CD4-positive, alpha-beta T cell treated with Interleukin-10 for 1 hour (primary cell): ENCODE measurements around the gene SLC2A1.
"Not testable (repeated sequence)": the region's sequence is repeated elsewhere in the genome, so short reads cannot be mapped to it uniquely, and the experiment has no call there.

Experiments
- DNase-seq: peaks from one replicate; pipeline ENCODE4 v3.0.0-alpha.2; 2020

The SLC2A1 gene

DNA sequence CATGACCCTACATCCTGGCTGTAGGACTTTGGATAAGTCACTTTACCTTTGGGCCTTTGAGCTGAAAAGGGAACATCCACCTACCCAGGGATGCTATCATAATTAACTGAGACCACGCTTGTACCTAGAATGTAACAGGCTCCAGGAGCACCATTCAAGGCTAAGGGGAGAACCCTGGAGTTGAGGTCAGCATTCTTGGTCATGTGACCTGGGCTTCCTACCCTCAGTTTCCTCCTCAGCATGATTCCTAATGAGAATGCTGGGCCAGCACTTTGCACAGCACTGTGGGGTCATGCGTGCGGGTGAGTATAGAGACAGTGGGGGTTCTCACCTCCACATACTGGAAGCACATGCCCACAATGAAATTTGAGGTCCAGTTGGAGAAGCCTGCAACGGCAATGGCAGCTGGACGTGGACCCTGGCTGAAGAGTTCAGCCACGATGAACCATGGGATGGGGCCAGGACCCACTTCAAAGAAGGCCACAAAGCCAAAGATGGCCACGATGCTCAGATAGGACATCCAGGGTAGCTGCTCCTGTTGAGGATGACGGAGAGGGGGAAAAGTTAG, 31.3 kb downstream of the SLC2A1 start:
- DNase-seq: no peak

DNA sequence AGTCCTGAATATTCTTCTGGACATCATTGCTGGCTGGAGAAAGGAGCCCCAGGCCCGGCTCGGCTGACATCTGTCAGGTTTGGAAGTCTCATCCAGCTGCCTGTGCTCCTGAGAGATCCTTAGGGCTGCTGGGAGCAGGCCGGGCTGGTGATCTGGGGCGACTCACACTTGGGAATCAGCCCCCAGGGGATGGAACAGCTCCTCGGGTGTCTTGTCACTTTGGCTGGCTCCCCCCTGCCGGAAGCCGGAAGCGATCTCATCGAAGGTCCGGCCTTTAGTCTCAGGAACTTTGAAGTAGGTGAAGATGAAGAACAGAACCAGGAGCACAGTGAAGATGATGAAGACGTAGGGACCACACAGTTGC, 31.8 kb downstream of the SLC2A1 start:
- no peak for DNase-seq

DNA sequence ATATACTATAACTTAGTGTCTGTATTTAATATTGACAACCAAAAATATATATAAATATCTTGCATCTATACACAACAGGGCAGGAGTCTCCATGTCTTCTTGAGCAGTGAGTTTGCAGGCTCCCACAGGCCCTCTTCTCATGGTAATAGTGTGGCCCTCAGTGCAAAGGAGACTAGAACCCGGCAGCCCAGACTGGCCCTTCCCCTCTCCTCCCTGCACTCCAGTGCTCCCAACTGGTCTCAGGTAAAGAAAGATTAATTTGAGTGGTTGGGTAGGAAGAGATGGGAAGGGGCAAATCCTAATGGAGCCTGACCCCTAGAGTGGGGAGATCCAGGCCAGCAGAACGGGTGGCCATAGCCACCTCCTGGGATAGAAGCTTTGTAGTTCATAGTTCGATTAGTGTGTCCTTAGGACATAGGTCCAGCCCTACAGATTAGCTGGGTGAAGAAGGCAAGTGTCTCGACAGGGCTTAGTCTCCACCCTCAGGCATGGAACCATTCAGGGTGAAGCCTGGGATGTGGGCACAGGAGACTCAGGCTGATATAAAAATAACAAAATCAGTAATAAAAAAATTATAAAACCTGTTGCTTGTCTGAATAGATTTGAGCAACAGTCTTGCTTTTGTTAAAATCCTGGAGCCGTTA, 32.3 kb downstream of the SLC2A1 start:
- no peak for DNase-seq

DNA sequence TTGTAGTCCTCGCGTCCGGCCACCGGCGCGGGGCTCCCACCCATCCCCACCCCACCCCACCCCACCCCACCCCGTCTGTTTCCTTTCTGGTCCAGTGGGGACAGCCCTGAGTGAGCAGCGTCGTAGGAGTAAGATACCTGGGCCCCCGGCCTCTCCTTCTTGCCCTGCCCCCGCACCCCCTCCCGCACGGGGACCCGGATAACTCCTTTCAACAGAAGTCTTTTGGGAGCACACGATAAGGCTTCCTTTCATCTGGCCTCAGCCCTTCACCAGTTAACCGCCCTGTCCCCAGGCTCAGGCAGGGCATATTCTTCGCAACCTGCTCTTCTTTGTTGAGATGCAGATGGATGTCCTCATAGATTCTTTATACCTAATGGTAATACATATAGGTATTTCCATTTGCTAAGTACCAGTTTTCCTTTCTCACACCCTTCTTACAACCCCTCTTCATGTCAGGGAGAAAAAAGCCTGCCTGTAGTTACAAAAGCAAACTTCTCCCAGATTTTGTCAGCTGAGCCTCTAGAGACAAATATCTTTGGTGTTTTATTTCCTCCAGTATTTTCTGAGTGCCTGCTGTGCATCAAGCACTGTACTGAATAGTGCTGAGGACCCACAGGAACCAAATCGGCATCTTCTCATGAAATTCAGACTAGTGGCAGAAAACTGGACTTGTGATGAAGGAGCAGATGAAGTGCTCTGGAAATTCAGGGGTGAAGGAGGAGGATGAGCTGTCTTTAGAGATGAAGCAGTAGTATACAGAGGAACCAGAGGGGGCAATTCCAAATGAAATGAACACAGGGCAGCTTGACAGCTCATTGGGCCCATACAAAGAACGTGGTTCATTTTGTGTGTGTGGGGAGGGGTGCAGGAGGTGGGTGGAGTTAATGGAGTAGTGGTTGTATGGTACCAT, 33.6 kb downstream of the SLC2A1 start:
- DNase-seq: no peak

DNA sequence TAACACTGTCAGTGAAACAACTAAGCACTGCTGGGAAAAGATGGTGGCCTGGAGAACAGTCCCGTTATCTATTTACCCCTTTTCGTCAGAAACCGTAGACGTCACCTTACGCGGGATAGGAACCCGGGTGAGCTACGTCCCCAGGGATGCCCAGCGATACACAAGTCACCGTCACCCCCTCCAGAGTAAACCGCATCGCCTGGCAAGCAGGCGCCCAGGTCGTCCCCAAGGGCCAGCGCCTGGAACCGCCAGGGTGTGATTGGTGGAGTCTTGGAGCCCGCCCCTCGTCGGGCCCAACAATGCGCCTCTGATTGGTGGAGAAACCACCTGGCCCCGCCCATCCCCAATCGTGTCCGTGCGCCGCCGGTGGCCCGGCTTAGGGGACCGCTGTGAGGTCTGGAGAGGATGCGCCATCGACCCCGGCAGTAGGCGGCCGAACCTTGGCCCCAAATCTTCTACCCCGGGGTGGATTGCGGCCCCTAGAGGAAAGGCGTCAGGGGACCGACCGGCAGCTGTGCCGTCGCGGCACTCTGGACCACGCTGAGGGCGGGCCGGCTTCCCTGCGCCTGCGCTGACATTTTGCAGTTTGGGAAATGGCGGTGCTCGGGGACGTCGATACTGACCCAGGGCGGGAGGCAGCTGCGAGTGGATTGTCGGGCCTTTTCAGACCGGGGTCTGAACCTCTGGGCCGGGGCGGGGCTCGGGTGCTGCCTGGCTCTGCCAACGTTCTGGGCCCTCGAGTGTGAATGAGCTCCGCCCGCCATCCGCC, 34.4 kb downstream of the SLC2A1 start:
- DNase-seq: peak; percentile 93

DNA sequence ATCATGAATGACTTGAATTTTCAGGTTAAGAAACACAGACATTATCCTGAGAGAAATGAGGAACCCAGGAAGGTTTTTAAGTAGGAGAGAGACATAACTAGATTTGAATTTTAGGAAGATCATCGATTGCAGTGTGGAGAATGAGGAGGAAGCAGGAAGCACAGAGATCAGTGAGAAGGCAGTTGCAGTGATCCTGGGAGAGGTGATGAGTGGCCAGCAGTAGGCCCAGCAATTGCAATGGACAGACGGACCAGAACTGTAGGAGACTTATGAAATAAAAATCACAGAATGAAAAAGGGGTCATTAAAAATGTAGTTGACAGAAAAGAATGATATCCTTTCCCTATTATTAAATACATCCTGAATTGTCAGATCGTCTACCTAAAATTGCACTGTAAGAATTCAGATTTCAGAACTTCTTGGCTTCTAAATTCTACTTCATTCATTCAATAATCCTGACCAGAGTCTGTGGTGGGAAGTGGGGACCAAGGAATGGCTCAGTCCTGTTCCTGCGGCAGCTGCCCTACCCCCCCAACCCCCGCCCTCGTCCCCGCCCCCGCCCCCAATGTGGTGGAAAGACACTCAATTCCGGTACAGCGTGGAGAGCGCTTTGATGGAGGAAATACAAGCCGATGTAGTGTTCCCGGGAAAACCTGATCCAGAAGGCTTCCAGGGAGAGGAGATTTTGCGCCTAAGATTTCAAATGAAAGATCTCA, 35.1 kb downstream of the SLC2A1 start:
- no peak for DNase-seq

DNA sequence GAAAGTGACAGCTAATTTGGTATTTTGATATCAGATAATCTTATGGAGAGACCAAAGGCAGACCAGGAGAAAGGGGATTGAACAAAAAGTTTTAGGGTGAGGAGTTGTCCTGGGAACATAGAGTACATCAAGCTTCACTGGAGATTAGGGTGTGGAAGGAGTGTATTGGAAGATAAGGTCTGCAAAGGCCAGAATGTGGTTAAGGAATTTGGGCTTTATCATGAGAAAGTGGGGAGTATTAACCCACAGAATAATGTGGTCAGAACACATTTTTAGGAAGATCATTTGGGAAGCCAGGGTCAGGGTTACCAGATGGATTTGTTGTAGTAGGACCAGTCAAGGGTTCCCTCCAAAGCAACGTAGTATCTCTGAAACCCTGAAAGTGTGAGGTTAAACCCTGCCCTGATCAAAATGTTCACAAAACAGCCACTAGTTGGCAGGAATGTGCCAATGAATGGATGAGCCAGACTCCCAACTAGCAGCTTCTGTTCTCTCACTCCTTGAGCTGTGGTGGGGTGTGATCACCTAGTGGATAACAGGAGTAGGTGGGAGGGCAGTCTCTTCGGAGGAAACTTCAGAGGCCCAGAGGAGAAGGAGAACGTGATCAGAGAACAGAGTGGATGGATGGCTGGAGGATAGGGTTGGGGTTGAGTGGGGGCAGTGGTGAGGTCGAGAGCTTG, 35.8 kb downstream of the SLC2A1 start:
- peak; percentile 82 for DNase-seq

DNA sequence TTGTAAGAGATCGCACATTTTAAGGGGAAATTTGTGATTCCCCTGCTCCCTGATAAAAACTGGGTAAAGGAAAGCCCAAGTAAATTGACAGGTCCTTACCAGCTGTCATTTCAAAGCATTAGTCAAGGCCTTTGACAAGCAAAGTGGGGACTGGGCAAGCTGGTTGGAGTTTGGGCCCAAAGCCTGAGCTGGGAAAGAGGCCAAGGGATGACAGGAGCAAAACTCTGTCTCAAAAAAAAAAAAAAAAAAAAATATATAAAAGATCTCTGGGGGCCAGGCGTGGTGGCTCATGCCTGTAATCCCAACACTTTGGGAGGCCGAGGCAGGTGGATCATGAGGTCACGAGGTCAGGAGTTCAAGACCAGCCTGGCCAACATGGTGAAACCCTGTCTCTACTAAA, 36.9 kb downstream of the SLC2A1 start:
- DNase-seq: no peak

DNA sequence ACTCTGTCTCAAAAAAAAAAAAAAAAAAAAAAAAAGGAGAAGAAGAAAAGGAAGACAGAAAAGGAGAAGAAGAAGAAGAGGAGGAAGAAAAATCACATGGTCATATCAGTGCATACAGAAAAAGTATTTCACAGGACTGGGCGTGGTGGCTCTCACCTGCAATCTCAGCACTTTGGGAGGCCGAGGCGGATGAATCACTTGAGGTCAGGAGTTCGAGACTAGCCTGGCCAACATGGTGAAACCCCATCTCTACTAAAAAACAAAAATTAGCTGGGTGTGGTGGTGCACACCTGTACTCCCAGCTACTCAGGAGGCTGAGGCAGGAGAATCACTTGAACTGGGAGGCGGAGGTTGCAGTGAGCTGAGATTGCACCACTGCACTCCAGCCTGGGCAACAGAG, 39.0 kb downstream of the SLC2A1 start:
- DNase-seq: not testable (repeated sequence)

DNA sequence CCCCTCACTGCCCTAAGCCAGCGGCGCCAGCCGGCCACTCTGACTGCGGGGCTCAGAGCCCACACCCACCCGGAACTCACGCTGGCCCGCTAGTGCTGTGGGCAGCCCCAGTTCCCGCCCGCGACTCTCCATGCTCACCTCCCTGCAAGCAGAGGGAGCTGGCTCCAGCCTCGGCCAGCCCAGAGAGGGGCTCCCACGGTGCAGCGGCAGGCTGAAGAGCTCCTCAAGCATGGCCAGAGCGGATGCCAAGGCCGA, 41.5 kb downstream of the SLC2A1 start:
- no peak for DNase-seq

DNA sequence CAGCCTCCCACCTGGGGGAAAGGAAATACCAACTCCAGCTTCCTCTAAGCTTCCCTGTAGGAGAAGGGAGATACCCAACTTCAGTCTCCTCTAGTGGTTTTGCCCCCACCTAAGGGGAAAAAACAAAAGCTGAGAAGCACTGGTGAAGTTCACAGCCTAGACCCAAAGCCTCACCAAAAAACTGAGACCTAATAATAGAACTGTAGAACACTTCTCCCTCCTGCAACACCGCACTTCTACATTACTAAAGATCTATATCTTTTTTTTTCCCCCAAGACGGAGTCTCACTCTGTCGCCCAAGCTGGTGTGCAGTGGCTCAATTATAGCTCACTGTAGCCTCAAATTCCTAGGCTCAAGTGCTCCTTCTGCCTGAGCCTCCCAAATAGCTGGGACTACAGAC, 43.2 kb downstream of the SLC2A1 start:
- no peak for DNase-seq

DNA sequence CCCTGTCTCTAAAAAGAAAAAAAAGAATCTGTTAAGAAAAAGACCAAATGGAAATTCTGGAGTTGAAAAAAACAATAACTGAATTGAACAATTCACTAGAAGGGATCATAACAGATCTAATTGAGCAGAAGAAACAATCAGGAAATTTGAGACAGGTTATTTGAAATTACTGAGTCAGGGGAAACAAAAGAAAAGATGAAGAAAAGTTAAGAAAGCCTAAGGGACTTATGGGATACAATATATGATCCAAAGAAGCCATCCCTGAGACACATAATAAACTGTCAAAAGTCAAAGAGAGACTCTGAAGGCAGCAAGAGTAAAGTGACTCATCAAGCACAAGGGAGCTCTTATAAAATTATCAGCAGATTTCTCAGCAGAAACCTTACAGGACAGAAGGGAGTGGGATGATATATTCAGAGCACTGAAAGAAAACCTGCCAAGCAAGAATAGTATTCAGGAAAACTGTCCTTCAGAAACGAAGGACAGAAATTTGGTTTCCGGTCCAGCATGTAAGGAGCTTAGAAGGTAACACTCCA, 44.5 kb downstream of the SLC2A1 start:
- no peak for DNase-seq

DNA sequence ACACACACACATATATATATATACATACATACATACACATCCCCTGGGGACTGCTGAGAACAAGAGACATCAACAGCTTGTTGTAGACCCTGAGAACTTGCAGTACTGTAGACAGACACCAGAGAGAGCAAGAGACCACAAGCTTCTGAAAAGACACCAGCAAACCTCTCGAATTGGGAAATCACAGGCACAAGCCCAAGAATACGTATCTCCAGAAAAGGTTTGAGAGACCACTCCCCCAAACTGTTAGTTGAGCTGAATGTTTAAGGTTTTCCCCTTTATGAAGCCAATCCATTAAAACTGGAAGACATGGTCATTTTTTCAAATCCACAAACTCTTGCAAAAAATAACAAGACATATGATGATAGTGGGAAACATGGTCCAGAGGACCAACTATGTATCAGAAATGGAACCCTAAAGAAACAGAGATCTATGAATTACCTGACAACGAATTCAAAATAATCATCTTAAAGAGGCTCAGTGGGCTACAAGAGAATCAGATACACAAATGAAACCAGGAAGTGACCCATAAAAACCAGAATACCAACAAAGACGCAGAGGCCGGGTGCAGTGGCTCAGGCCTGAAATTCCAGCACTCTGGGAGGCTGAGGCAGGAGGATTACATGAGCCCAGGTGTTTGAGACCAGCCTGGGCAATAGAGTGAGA, 45.1 kb downstream of the SLC2A1 start:
- peak; percentile 86 for DNase-seq

DNA sequence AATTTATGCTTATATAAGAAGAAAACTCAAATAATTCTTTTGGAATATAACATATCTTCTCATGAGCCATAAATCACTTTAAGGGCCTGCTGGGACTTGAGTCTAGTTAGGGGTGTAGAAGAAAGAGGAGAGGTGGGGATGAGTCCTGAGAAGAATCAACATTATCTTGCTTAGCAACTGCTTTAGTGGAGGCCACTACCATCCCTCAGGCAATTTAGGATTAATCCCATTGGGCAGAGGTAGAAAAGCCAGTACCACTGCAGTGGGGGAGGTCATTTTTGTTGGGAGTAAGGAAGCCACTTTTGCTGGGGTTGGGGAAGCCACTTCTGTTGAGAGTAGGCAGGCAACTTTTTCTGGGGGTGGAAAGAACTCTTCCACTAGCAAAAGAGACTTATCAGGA, 47.7 kb downstream of the SLC2A1 start:
- DNase-seq: no peak

DNA sequence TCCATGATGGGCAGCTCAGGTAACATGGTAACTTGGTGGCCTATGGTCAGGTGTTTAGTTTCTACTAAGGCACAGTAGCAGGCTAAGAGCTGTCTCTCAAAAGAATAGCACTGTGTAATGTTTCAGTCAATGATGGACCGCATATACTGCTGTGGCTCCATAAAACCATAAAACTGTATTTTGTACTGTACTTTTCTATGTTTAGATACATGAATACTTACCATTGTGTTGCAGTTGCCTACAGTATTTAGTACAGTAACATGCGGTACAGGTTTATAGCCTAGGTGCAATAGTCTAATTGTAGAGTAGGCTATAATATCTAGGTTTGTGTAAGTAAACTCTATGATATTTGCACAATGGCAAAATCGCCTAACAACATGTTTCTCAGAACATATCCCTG, 50.6 kb downstream of the SLC2A1 start:
- DNase-seq: no peak

DNA sequence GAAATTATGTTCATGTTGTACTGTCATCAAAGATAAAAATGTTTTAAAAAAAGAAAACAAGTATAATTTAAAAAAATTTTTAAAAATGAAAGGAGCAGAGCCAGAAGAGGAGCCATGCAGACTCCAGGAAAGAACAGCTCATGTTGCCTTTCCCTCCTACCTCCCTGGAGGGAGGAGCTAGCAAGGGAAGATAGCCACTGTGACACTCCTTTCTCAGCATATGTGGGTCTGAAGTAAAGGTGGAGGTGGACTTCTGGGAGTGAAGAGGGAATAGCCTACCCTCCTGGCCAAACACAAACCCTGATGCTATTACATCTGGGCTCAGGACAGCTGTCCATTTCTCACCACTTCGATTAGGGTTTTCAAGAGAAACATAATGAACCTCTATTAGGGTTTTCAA, 54.2 kb downstream of the SLC2A1 start:
- DNase-seq: no peak

DNA sequence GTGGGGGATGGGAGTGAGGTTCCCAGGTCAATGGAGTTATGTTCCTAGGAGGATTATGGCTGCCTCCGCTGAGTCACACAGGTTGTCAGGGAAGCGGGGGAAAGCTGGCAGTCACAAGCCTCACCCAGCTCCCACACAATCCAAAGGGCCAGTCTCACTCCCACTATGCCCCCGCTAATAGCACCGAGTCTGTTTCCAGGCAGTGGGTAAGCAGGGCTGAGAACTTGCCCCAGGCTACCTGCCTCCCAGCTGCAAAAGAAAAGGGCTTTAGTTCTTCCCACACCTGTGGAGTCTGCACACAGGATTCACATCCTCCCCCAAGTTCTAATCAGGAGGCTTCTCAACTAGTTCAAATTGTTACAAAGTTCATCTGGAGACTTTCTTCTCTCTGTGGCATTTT, 58.7 kb downstream of the SLC2A1 start:
- not testable (repeated sequence) for DNase-seq

DNA sequence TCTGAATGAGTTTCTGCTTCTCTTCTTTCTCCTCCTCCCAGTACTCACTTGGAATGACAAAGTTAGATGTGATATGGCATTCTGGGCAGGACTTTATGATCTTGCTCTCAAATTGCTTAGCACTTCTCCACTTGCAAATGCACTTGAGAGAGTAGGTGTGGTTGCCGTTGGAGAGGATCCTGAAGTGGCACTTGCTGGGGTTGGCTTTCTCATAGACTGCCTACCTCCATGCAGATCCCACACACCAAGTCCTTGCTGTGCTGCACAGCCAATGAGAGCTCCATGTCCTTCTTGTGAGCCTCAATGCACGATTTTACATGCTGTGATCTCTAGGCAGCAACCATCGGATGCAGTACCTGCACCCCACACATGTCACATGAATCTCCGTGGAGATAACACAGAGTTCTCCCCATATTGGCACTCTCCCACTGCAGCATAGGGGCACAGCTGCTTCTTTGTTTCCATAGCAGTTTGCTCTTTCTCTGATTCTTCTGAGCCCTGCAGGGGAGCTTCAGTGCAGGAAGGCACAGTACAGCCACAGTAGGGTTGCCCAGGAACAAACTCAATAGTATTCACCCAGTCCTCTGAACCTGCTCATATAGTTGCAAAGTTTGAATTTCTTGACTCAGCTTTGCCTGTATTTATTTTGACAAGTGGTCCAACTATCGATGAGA, 67.1 kb downstream of the SLC2A1 start:
- no peak for DNase-seq

DNA sequence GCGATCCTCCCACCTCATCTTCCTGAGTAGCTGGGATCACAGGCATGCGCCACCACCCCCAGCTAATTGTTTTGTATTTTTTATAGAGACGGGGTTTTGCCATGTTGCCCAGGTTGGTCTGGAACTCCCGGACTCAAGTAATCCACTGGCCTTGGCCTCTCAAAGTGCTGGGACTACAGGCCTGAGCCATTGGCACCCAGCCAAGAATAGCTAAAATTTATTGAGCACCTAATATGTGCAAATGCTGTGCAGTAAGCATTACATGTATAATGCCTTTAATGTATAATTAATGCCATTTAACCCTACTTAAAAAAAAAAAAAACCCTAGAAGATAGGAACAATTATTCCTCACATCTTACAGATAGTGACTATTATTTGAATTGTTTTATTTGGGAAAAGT, 69.4 kb downstream of the SLC2A1 start:
- DNase-seq: no peak

DNA sequence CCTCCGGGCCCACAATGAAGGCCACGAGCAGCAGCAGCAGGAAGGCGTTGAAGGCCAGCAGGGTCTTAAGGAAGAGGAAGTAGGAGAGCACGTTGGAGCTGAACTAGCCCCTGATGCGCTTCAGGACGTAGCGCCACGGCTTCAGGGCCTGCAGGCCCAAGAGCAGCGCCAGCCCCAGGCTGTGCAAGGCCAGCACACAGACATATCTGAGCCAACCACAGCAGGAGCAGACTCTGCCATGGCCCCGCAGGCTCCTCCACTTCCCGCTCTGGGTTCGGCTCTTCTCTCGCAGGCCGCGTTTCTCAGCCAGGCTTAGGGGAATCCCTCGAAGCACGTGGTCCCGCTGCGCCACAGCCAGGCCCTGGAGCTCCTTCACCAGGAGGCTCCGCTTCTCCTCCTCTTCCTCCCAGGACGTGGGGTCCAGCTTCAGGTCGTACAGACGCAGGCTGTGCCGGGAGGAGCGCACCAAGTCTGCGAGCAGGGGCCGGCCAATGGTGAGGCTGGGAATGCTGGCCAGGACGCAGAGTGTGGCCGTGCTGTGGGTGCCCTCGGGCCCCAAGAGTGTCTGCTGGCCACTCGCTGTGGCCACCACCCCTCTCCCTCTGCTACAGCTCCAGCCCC, 70.5 kb downstream of the SLC2A1 start:
- DNase-seq: no peak

DNA sequence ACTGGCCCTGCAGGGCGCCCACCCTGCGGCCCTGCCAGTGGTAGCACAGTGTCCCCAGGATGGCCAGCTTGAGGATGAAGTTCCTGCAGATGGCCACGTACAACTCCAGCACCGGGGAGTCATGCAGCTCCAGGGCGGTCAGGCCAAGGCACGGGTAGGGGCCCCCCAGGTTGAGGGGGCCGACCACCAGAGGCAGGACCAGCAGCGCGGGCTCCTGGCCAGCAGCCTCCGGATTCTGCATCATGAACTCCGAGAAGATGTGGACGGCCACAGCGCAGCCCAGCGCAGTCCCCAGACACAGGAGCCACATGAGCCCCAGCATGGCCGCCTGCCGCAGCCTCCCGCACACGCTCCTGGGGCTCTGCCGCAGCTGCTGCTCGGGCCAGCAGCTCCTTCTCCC, 71.3 kb downstream of the SLC2A1 start:
- no peak for DNase-seq
